GM19023 (cell line): ENCODE measurements around the gene CR1L.
"Not testable (repeated sequence)": the region's sequence is repeated elsewhere in the genome, so short reads cannot be mapped to it uniquely, and the experiment has no call there.

ENCODE experiments used
- ATAC-seq: cut with Tn5 transposase; IDR thresholded peaks from one replicate; pipeline ENCODE4 v1.9.1; 2021; ENCODE audit warnings: mild to moderate bottlenecking, moderate library complexity; ENCODE audit not compliant: unreplicated experiment

CR1L gene

GRCh38 chr1:207680590-207681388, 35.9 kb downstream of the CR1L start:
- ATAC-seq = not testable (repeated sequence)

- ATAC-seq = not testable (repeated sequence)
Observed at GRCh38 chr1:207682872-207683434, 38.0 kb downstream of the CR1L start.

GRCh38 chr1:207690551-207690950, 45.6 kb downstream of the CR1L start:
- not testable (repeated sequence) for ATAC-seq

- ATAC-seq = no peak
Observed at GRCh38 chr1:207691010-207691409, 46.1 kb downstream of the CR1L start.

GRCh38 chr1:207691841-207692240, 46.9 kb downstream of the CR1L start:
- no peak for ATAC-seq

- not testable (repeated sequence) for ATAC-seq
Observed at GRCh38 chr1:207692291-207692690, 47.4 kb downstream of the CR1L start.

GRCh38 chr1:207695891-207696290, 51.0 kb downstream of the CR1L start:
- no peak for ATAC-seq

- ATAC-seq = no peak
Observed at GRCh38 chr1:207698822-207699483, 54.0 kb downstream of the CR1L start.

- ATAC-seq = no peak
Observed at GRCh38 chr1:207702317-207702716, 57.4 kb downstream of the CR1L start.

- no peak for ATAC-seq
Observed at GRCh38 chr1:207703712-207704111, 58.8 kb downstream of the CR1L start.

- not testable (repeated sequence) for ATAC-seq
Observed at GRCh38 chr1:207708004-207708403, 63.1 kb downstream of the CR1L start.

GRCh38 chr1:207711285-207711684, 66.4 kb downstream of the CR1L start:
- ATAC-seq = no peak

- ATAC-seq = not testable (repeated sequence)
Observed at GRCh38 chr1:207712701-207713100, 67.8 kb downstream of the CR1L start.

GRCh38 chr1:207713529-207713928, 68.6 kb downstream of the CR1L start:
- no peak for ATAC-seq

- no peak for ATAC-seq
Observed at GRCh38 chr1:207719234-207719633, 74.3 kb downstream of the CR1L start.

GRCh38 chr1:207728200-207728858, 83.4 kb downstream of the CR1L start:
- not testable (repeated sequence) for ATAC-seq

GRCh38 chr1:207737503-207738157, 92.7 kb downstream of the CR1L start:
- ATAC-seq = not testable (repeated sequence)

GRCh38 chr1:207738158-207738659, 93.3 kb downstream of the CR1L start:
- ATAC-seq = not testable (repeated sequence)

GRCh38 chr1:207740207-207740606, 95.3 kb downstream of the CR1L start:
- ATAC-seq = no peak

- no peak for ATAC-seq
Observed at GRCh38 chr1:207742850-207743555, 98.1 kb downstream of the CR1L start.
